Measurements from ENCODE around the gene NRDE2. TPM values are rescaled to one million over a fixed set of nuclear protein-coding genes. Genes with fewer than 3 reads are reported as not detected.

NRDE2 gene
- total and polyA plus RNA-seq, 2 of the 4 experiments (the other 2 are of a cell fraction), result 4.5 to 9.3 TPM

DNA sequence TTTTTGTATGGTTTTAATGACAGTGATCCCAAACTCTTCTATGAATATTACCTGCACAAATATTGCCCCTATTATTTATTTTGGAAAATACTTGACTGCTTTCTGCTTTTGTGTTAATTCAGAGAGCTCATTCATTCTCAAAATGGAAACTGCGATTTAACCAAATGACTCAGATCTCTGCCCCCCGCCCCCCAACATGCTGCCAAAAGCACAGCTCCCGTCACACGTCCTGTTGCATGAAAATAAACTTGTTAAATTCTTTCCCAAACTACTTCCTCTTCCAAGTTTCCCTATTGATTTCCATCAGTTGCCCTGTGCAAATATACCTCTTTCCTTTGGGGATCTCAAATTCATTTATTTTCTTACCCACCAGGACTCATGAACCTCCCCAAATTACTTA, 18.0 kb upstream of the NRDE2 start:
- no peak overlapping the region for H3K14ac ChIP-seq (replicated peaks; ENCODE audit: low read depth, low read length)
- ChIA-PET POLR2A (ENCODE audit: unreplicated experiment) (no interaction called here), CTCF (interaction anchor here (1.0 kb wide), 1 partner anchor 8 kb away, joined by 3 read pairs; no protein-coding TSS in a partner anchor)
- no peak overlapping the region for H2BK20ac ChIP-seq (ENCODE audit: low read depth, low read length)
- WGBS, 2 experiments (ENCODE audit: extremely low coverage in 2 of 2, insufficient read length in 1 of 2), result no CpG with 5 or more reads among the region's 4 CpGs
- H3K9me1 ChIP-seq (ENCODE audit: insufficient read depth, low read length), result no peaks in the 10 kb centered on the region
- H3K9ac ChIP-seq (ENCODE audit: low read depth, low read length), result no peak overlapping the region
- H4K20me1 ChIP-seq (ENCODE audit: insufficient read depth, low read length), result no peaks in the 10 kb centered on the region
- no peaks in the 10 kb centered on the region for H3K79me1 ChIP-seq (ENCODE audit: low read depth in 1 of 2, low read length in 2 of 2)
- H2AK9ac ChIP-seq (replicated peaks; ENCODE audit: low read depth, low read length, poor library complexity), result no peak overlapping the region
- H2BK5ac ChIP-seq (ENCODE audit: low read depth, low read length, poor library complexity, severe bottlenecking), result no peak overlapping the region
- no peak overlapping the region for H2BK15ac ChIP-seq (ENCODE audit: low read depth, low read length)
- no peak overlapping the region for H4K5ac ChIP-seq (ENCODE audit: low read depth, low read length)
- no peak for TF ChIP-seq POLR2A (IDR thresholded peaks at IDR 0.05; ENCODE audit: low read depth, low read length)
- no peak for TF ChIP-seq FOS (IDR thresholded peaks at IDR 0.05; ENCODE audit: low read depth, low read length)
- TF ChIP-seq RAD21 (IDR thresholded peaks at IDR 0.05; ENCODE audit: low read length), result no peak
- no peak for TF ChIP-seq MXI1 (IDR thresholded peaks at IDR 0.05; ENCODE audit: borderline replicate concordance, low read depth, low read length)
- H3K27ac ChIP-seq (ENCODE audit: insufficient read depth, low read length), result no peak overlapping the region
- no peak overlapping the region for H3K56ac ChIP-seq (ENCODE audit: extremely low read depth, insufficient read depth, low read length)
- no peak for ATAC-seq (ENCODE audit: low read depth)
- no peak overlapping the region for H3K23ac ChIP-seq (ENCODE audit: low read depth, low read length)
- no peak overlapping the region for H3K4me3 ChIP-seq (ENCODE audit: insufficient read depth, low read depth, low read length)
- intact Hi-C loops (cut with micrococcal nuclease), result no loop called here
- H2BK120ac ChIP-seq (ENCODE audit: low read depth, low read length), result no peak overlapping the region
- H3K9me3 ChIP-seq (ENCODE audit: control insufficient read depth, insufficient read depth, low read length), result no peaks in the 10 kb centered on the region
- H3K4me2 ChIP-seq (ENCODE audit: low read depth, low read length), result no peak overlapping the region
- dilution Hi-C loops (cut with HindIII; ENCODE audit: low sequenced_read_pairs, unreplicated experiment), result no loop called here
- H4K91ac ChIP-seq (ENCODE audit: insufficient read depth, low read depth, low read length), result no peak overlapping the region
- peaks cover 2% of the 10 kb centered on the region for H3K27me3 ChIP-seq (ENCODE audit: control insufficient read depth, insufficient read depth, low read length)
- in situ Hi-C loops (cut with MboI; ENCODE audit: low sequenced_read_pairs), result no loop called here
- DNase-seq, result no peak
- BruUV-seq (replicated peaks), result no TSS peak
- no peak overlapping the region for H3K18ac ChIP-seq (ENCODE audit: low read depth, low read length)
- H2AK5ac ChIP-seq (ENCODE audit: low read depth, low read length), result no peak overlapping the region
- no peaks in the 10 kb centered on the region for H3K4me1 ChIP-seq (ENCODE audit: control insufficient read depth, insufficient read depth, low read length)
- no peak overlapping the region for H4K8ac ChIP-seq (ENCODE audit: low read depth in 2 of 2, low read length in 2 of 2)
- H2AFZ ChIP-seq (replicated peaks; ENCODE audit: low read length, poor library complexity), result no peak overlapping the region
- H3K4ac ChIP-seq (ENCODE audit: low read depth, low read length), result no peak overlapping the region
- no peaks in the 10 kb centered on the region for H3K36me3 ChIP-seq (ENCODE audit: control insufficient read depth, insufficient read depth, low read length)

All from IMR-90 (cell line).